Ovary (tissue), 3 donors: ENCODE data around the gene RBM33.

ENCODE experiments used
- CTCF ChIP-seq, 3 donors: fragments of 450-650 bp in 2 of 3; fragments of 200-600 bp in 1 of 3; IDR thresholded peaks; one replicate each; pipeline versions ENCODE4 v1.5.1 to v1.8.0; 2016 to 2022; ENCODE audit warnings: antibody characterized with exemption in 3 of 3, mild to moderate bottlenecking in 1 of 3
- EP300 ChIP-seq: sonication (generic); formaldehyde crosslinking; IDR thresholded peaks from one replicate; pipeline ENCODE4 v1.6.1; 2017; ENCODE audit warnings: antibody characterized with exemption
- POLR2A ChIP-seq: fragments of 450-650 bp; IDR thresholded peaks from one replicate; pipeline ENCODE4 v1.6.1; 2017; ENCODE audit warnings: antibody characterized with exemption, mild to moderate bottlenecking, moderate library complexity
- donor health status: DM: no; HTN: no; CAD: no.

- TF ChIP-seq CTCF (IDR thresholded peaks at IDR 0.05) (no peak), EP300 (no peak), POLR2A (no peak)
Observed at GRCh38 chr7:155766386-155766785, 121.9 kb downstream of the RBM33 start.
